HepG2 (cell line): ENCODE data around the gene BIRC3. TPM values are rescaled to one million over a fixed set of nuclear protein-coding genes. Genes with fewer than 3 reads are reported as not detected.

Source experiments
- ATAC-seq: fragments of 200-7000 bp; cut with Tn5 transposase; 3 replicates; pipeline ENCODE4 v1.9.1; 2020; ENCODE audit warnings: mild to moderate bottlenecking, moderate library complexity
- BruUV-seq: library from RNA; stranded (reverse); fragments of 400-500 nt; replicated peaks from 2 replicates; lab custom pipeline; 2021; lab: Mats Ljungman, UMichigan
- CTCF ChIA-PET: fragments of 300-600 bp; formaldehyde crosslinking; extraction: SDS; loops from one replicate; lab custom pipeline; 2021; ENCODE audit warnings: low total read pairs, inconsistent platforms, low intra/inter-chr PET ratio; lab: Yijun Ruan, JAX
- POLR2A ChIA-PET: fragments of 350-600 bp; sonication (Branson Sonifier 250); formaldehyde crosslinking; loops from one replicate; lab custom pipeline; 2020; ENCODE audit warnings: antibody characterized with exemption, inconsistent platforms; lab: Yijun Ruan, JAX
- DNase-seq: peaks from one replicate; pipeline ENCODE4 v3.0.0-alpha.2; 2015; ENCODE audit warnings: low spot score
- FAIRE-seq: peaks from 3 replicates; lab custom pipeline; 2011; peaks lifted over from hg19 to GRCh38; lab: Jason Lieb, UNC
- H2AFZ ChIP-seq: one replicate; pipeline ENCODE4 v1.6.1; 2011; ENCODE audit warnings: low read length, inconsistent platforms
- H3K27ac ChIP-seq: fragments of 300-600 bp; 3 replicates; pipeline ENCODE4 v1.8.0; 2011; ENCODE audit warnings: mixed run types, mild to moderate bottlenecking, mixed read lengths, low read length, inconsistent platforms; ENCODE audit not compliant: insufficient read depth; ENCODE audit errors: extremely low read length
- H3K27me3 ChIP-seq, 2 experiments: fragments of 200-600 bp in 1 of 2; 2 replicates in 1 of 2; 3 replicates in 1 of 2; pipeline versions ENCODE4 v1.6.0 to v1.8.0; 2011; ENCODE audit warnings: low read length in 2 of 2, mild to moderate bottlenecking in 2 of 2, moderate library complexity in 2 of 2, inconsistent platforms in 1 of 2; ENCODE audit not compliant: insufficient read depth in 2 of 2, control insufficient read depth in 1 of 2
- H3K36me3 ChIP-seq, 2 experiments: fragments of 200-600 bp in 1 of 2; replicated peaks in 1 of 2; 2 replicates in 1 of 2; 3 replicates in 1 of 2; pipeline versions ENCODE4 v1.5.1 to v1.8.0; 2011; ENCODE audit warnings: low read length in 2 of 2, inconsistent platforms in 1 of 2; ENCODE audit not compliant: insufficient read depth in 2 of 2, control insufficient read depth in 1 of 2
- H3K4me1 ChIP-seq: 2 replicates; pipeline ENCODE4 v1.5.1; 2012; ENCODE audit warnings: low read length, inconsistent platforms; ENCODE audit not compliant: insufficient read depth
- H3K4me2 ChIP-seq: 2 replicates; pipeline ENCODE4 v1.6.0; 2011; ENCODE audit warnings: low read depth, low read length, inconsistent platforms
- H3K4me3 ChIP-seq, 3 experiments: fragments of 200-600 bp in 1 of 3; sonication (generic), shearing (Covaris generic) in 1 of 3; replicated peaks in 1 of 3; 2 replicates each; pipeline ENCODE4 v1.5.1; 2011 to 2016; ENCODE audit warnings: low read length in 3 of 3, inconsistent platforms in 2 of 3, low read depth in 2 of 3, mild to moderate bottlenecking in 2 of 3, control low read depth in 1 of 3, mixed read lengths in 1 of 3; ENCODE audit not compliant: insufficient read depth in 1 of 3
- H3K79me2 ChIP-seq: one replicate; pipeline ENCODE4 v1.6.1; 2011; ENCODE audit warnings: low read length, inconsistent platforms; ENCODE audit not compliant: insufficient read depth
- H3K9ac ChIP-seq: 2 replicates; pipeline ENCODE4 v1.6.0; 2011; ENCODE audit warnings: mild to moderate bottlenecking, low read depth, low read length, inconsistent platforms; ENCODE audit not compliant: insufficient read depth
- H3K9me3 ChIP-seq: 2 replicates; pipeline ENCODE4 v1.5.1; 2012; ENCODE audit warnings: mild to moderate bottlenecking, low read length
- H4K20me1 ChIP-seq: 2 replicates; pipeline ENCODE4 v1.6.0; 2011; ENCODE audit warnings: inconsistent platforms, mild to moderate bottlenecking, low read length, moderate library complexity; ENCODE audit not compliant: insufficient read depth
- NRL ChIP-seq: sonication (generic); formaldehyde crosslinking; IDR thresholded peaks from 2 replicates; pipeline ENCODE4 v1.5.0; 2020; ENCODE audit warnings: missing genetic modification reagents, mild to moderate bottlenecking, moderate library complexity, borderline replicate concordance
- SRY ChIP-seq: sonication (generic); formaldehyde crosslinking; IDR thresholded peaks from 2 replicates; pipeline ENCODE4 v1.8.0; 2022; ENCODE audit warnings: mild to moderate bottlenecking, missing genetic modification reagents
- ZNF207 ChIP-seq: fragments of 450-650 bp; IDR thresholded peaks from 2 replicates; pipeline ENCODE4 v1.6.1; 2016; ENCODE audit warnings: antibody characterized with exemption, borderline replicate concordance
- ZNF564 ChIP-seq: sonication (generic); formaldehyde crosslinking; IDR thresholded peaks from 2 replicates; pipeline ENCODE4 v1.8.1; 2023; ENCODE audit warnings: mild to moderate bottlenecking, missing genetic modification reagents
- ZNF687 ChIP-seq: sonication (generic); formaldehyde crosslinking; IDR thresholded peaks from 2 replicates; pipeline ENCODE4 v1.5.1; 2020; ENCODE audit warnings: mild to moderate bottlenecking, missing genetic modification reagents, moderate library complexity
- ZNF691 ChIP-seq: sonication (generic); formaldehyde crosslinking; IDR thresholded peaks from 2 replicates; pipeline ENCODE4 v1.4.0; 2020; ENCODE audit warnings: missing genetic modification reagents, low read depth, mild to moderate bottlenecking, borderline replicate concordance
- ZNF703 ChIP-seq: sonication (generic); formaldehyde crosslinking; IDR thresholded peaks from 2 replicates; pipeline ENCODE4 v1.5.1; 2020; ENCODE audit warnings: missing genetic modification reagents, mild to moderate bottlenecking, moderate library complexity, borderline replicate concordance
- ZNF746 ChIP-seq: sonication (generic); formaldehyde crosslinking; IDR thresholded peaks from 2 replicates; pipeline ENCODE4 v1.8.0; 2022; ENCODE audit warnings: mild to moderate bottlenecking, missing genetic modification reagents
- WGBS: methylation state at CpG from one replicate; pipeline ENCODE4 v1.1.6; 2017; ENCODE audit warnings: low lambda C conversion rate; 5-methylcytosine and 5-hydroxymethylcytosine counted together
- in situ Hi-C: cut with HindIII; loops from 2 replicates; pipeline ENCODE4 v1.10.0; 2017; ENCODE audit warnings: low pct_unique_long_range_greater_than_20kb; ENCODE audit not compliant: extremely low pct_ligation_motif_present
- intact Hi-C: fragments of 100-400 bp; cut with micrococcal nuclease; formaldehyde crosslinking; loops from one replicate; pipeline ENCODE4 v1.10.0; 2022; ENCODE audit not compliant: unreplicated experiment
- polyA plus RNA-seq, 8 experiments: library from polyadenylated mRNA; depleted of rRNA in 3 of 8; stranded (reverse) in 7 of 8; unstranded in 1 of 8; fragments of >200 nt; fragmentation: Illumina TruSeq in 4 of 8; extraction: Trizol in 4 of 8; gene quantifications; 2 replicates each; pipeline versions ENCODE4 v1.2.1 to v1.2.3, GENCODE V29; 2011 to 2016; ENCODE audit warnings: low read depth in 4 of 8, missing spikeins in 1 of 8, mixed read lengths in 1 of 8; ENCODE audit not compliant: insufficient read depth in 1 of 8
- total RNA-seq, 5 experiments: library from RNA; depleted of rRNA; stranded (reverse); fragments of >200 nt; fragmentation: Illumina TruSeq; extraction: Trizol; gene quantifications; 2 replicates each; pipeline ENCODE4 v1.2.3, GENCODE V29; 2016; ENCODE audit warnings: low read depth in 1 of 5

The BIRC3 gene
- total and polyA plus RNA-seq, 2 of the 13 experiments (the other 11 are each of a cell fraction or from before 2014, with no cell fraction given) = 0.41 to 4.2 TPM

GRCh38 chr11:102316346-102316904, 859 bp upstream of the BIRC3 start:
- TF ChIP-seq ZNF691 (CRISPR knock-in tag) (no peak), ZNF564 (0 out of 2 replicates have a peak, but pooled peaks have one; percentile 5)
- CTCF ChIA-PET = no interaction called here
- H2AFZ ChIP-seq = peak overlapping the region; percentile 49
- POLR2A ChIA-PET = no interaction called here
- no peaks in the 10 kb centered on the region for H3K9me3 ChIP-seq
- in situ Hi-C loops (no loop called here), intact Hi-C loops (loop anchor here (2.0 kb wide), 1 partner anchor 30 kb away; the partner anchor contains the start of gene BIRC2)
- H3K4me3 ChIP-seq = peak overlapping the region in 2 of 3 experiments; percentile 70 to 80; a peak in 3 of 6 replicates
- H3K27me3 ChIP-seq = no peaks in the 10 kb centered on the region
- TSS peak; percentile 95 for BruUV-seq
- no peaks in the 10 kb centered on the region for H4K20me1 ChIP-seq
- peak overlapping the region; percentile 97 for H3K4me2 ChIP-seq
- FAIRE-seq (no peak), DNase-seq (no peak), ATAC-seq (no peak)
- H3K4me1 ChIP-seq = peaks cover 29% of the 10 kb centered on the region
- H3K79me2 ChIP-seq = no peaks in the 10 kb centered on the region
- H3K36me3 ChIP-seq = no peaks in the 10 kb centered on the region
- H3K9ac ChIP-seq = peak overlapping the region; percentile 31; the same call in 1 of the 2 replicates
- no peak overlapping the region for H3K27ac ChIP-seq
- WGBS = 60% methylated on average over 4 of the region's 4 CpGs

GRCh38 chr11:102317768-102318103, 452 bp downstream of the BIRC3 start:
- intact Hi-C loops = loop anchor here (2.0 kb wide), 1 partner anchor 29 kb away; the partner anchor contains the start of gene BIRC2
- ChIA-PET POLR2A (no interaction called here), CTCF (no interaction called here)
- no peaks in the 10 kb centered on the region for H3K27me3 ChIP-seq
- no peak overlapping the region for H3K27ac ChIP-seq
- no peaks in the 10 kb centered on the region for H3K36me3 ChIP-seq
- H2AFZ ChIP-seq = no peak overlapping the region
- H3K79me2 ChIP-seq = no peaks in the 10 kb centered on the region
- TSS peak; percentile 71 for BruUV-seq
- ATAC-seq = no peak
- H3K4me1 ChIP-seq = peaks cover 29% of the 10 kb centered on the region
- peak overlapping the region; percentile 97 for H3K4me2 ChIP-seq
- no peak for TF ChIP-seq ZNF207
- TF ChIP-seq ZNF687 = 0 out of 2 replicates have a peak, but pooled peaks have one; percentile 13
- 0 out of 2 replicates have a peak, but pooled peaks have one; percentile 11 for TF ChIP-seq ZNF703 (CRISPR knock-in tag)
- TF ChIP-seq SRY = peak; percentile 11; the same call in 1 of the 2 replicates
- 0 out of 2 replicates have a peak, but pooled peaks have one; percentile 6 for TF ChIP-seq ZNF746
- no peak; the same call in 1 of the 2 replicates for TF ChIP-seq NRL (CRISPR knock-in tag)
- TF ChIP-seq, all 625 proteins: peak for 4
- Histone ChIP-seq H3K9me3 (no peaks in the 10 kb centered on the region), H4K20me1 (no peaks in the 10 kb centered on the region), H3K4me3 (peak overlapping the region; percentile 59 to 80 (median 70)), H3K9ac (peak overlapping the region; percentile 54; the same call in 1 of the 2 replicates)
- FAIRE-seq = no peak
- in situ Hi-C loops = no loop called here
- whole genome bisulfite sequencing = 58% methylated on average over 7 of the region's 7 CpGs
- DNase-seq = no peak
